ENCODE measurements around the gene EXOC1.

DNA sequence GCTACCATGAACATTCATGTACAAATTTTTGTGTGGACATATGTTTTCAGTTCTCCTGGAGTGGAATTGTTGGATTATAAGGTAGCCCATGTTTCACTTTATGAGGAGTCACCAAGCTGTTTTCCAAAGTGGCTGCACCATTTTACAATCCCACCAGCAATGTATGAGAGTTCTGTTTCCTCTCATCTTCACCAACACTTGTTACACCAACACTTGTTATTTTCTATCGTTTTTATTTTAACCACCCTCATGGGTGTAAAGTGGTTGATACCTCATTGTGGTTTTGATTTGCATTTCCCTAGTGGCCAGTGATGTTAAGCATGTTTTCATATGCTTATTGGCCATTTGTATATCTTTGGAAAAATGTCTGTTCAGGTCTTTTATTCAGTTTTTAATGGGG is 4.1 kb downstream of the EXOC1 start:
- no peak for TF ChIP-seq POLR2A (IDR thresholded peaks at IDR 0.05)
- TF ChIP-seq, protein P1, sequence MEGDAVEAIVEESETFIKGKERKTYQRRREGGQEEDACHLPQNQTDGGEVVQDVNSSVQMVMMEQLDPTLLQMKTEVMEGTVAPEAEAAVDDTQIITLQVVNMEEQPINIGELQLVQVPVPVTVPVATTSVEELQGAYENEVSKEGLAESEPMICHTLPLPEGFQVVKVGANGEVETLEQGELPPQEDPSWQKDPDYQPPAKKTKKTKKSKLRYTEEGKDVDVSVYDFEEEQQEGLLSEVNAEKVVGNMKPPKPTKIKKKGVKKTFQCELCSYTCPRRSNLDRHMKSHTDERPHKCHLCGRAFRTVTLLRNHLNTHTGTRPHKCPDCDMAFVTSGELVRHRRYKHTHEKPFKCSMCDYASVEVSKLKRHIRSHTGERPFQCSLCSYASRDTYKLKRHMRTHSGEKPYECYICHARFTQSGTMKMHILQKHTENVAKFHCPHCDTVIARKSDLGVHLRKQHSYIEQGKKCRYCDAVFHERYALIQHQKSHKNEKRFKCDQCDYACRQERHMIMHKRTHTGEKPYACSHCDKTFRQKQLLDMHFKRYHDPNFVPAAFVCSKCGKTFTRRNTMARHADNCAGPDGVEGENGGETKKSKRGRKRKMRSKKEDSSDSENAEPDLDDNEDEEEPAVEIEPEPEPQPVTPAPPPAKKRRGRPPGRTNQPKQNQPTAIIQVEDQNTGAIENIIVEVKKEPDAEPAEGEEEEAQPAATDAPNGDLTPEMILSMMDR (IDR thresholded peaks at IDR 0.05): no peak

Data from adrenal gland (tissue), 5 donors.